Amygdala (tissue), 56 donors: ENCODE measurements around the gene CCDC88C.

ENCODE experiments used
- DNase-seq, 56 donors: peaks; one replicate each; lab custom pipeline; 2025; lab: John Stamatoyannopoulos, UW

The CCDC88C gene

DNA sequence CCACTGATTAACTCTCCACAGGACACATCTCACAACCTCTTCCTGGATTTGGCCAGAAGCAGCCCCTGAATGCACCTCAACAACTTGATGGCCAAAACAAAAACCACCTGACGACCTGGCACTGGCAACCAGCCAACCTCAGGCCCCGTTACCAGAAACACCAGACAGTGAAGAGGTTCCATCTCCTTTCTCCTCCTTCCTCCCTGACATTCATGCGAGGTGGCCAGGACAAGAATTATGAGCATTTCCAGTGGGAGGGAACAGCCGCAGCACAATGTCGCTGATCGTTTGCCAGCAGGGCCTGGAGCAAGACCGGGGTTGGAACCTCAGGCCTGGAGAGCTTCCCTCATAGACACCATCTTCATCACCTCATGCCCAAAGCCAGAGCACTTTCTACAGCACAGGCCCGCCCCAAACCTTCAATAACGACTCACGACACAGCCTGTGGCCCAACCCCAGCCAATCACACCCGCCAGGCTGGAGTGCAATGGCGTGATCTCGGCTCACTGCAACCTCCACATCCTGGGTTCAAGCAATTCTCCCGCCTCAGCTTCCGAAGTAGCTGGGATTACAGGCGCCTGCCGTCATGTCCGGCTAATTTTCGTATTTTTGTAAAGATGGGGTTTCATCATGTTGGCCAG lies 48.7 kb downstream of the CCDC88C start:
- DNase-seq, result no peak

DNA sequence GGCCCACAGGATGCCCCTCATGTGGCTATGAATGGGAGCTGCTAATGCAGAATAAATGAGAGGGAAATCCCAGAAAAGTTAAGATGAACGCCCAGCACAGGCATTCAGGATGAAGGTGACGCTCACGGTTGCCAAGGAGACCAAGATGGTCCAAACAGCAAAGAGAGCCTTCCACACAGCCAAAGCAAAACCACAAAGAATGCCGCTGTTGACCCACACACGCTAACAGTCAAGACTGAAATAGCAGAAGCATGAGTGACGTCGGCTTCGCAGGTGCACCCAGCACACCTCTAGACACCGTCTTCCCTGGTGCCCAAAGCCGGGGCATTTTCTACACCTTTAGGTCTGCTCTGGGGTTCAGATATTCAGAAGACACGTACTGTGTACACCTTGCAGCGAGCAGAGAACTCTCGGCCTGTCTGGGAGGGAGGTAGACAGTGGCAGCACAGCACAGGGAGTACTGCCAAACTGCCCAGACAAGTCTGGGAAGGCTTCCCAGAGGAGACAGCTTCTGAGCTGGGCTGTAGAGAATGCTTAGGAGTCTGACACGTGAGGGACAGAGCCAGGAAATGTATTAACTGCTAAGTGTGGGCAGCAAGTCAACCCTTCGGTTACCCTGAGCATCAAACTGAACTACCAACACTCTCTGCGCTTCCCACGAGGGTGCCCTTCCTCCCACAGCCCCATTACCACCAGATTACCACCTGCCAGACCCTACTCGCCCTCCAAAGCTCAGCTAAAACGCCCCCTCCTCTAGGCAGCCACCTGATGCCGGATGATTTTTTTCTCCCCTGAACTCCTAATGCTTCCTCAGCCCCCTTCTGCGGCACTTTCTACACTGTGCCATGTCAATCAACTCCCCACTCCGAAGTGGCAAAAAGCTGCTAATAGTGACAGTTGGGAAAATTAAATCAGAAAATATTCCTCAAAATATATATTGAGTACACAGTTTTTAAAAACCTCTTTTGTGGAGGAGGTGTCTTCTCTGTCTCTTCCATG lies 50.1 kb downstream of the CCDC88C start:
- peak in 7 of 56 donors; percentile 14 to 33 (median 21) for DNase-seq

DNA sequence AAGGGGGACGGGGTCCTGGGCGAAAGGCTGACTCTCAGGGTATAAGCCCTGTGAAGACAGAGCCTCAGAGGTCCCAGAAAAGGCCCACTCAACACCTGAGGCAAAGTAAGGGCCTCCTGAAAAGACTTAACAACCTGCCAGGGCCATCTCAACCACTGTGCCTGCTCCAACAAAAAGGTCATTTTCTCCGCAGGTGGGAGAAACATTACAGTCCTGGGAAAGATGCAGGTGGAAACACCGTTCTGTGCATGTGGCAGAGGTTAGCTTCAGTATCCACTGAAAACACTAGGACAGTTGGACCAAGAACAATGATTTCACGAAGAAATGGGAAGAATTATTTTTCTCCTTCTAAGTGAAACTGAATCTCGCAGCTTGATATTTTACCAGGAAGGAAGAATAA lies 50.9 kb downstream of the CCDC88C start:
- DNase-seq, result no peak

DNA sequence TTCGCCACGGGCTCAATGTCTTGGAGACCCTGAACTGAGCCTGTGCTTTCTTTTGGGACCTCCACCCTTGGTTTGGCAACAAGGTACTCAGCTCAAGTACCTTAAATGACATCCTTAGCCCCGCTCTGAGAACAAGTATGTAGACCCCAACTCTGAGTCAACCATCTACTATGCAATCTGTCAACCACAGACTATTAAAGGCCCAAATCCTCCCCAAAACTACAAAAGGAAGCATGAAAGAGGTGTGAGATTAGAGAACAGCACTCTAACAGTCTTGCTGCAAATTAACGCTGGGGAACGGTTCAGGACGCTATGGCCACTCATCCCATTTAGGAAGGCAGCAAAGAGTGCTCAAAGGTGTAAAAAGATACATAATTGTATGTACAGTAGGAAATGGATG lies 52.1 kb downstream of the CCDC88C start:
- no peak for DNase-seq

- DNase-seq, result no peak
Observed at GRCh38 chr14:91364524-91365270, 52.9 kb downstream of the CCDC88C start.

DNA sequence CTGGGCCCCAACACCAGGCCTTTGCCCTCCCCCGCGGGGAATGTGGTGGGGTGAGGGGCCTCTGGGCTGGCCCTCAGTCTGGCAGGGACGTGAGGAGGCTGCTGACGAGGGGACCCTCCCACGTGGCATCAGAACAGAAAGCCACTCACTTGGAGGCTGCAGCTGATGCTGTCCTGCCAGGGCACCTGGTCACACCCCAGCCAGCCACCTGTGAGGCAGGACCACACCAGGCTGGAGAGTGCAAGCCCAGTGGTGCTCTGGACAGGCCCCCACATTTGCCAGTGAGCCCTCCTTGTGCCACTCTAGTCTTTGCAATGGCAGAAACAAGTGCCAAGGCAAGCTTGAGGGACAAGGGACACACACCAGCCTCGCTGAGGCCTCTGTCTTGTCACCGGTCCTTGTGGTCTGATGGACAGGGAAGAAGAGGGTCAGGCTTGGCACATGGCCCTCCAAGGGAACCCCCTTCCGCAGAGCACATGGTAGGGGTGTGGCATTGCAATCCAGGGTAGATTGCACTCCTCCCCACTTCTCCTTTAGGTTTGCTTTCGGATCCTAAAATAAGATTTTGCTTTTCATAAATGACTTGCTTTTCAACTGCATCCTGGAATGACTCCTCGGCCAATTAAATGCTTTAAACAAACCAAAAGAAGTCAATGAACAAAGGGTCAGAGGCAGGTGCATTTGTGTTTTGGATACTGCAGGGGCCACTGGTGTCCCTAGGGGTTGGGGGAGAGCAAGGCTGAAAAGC lies 53.7 kb downstream of the CCDC88C start:
- DNase-seq, result peak in 12 of 56 donors; percentile 18 to 62 (median 34)

- DNase-seq, result no peak
Observed at GRCh38 chr14:91361233-91361811, 56.3 kb downstream of the CCDC88C start.

GRCh38 chr14:91360490-91361232 lies 57.0 kb downstream of the CCDC88C start:
- no peak for DNase-seq

DNA sequence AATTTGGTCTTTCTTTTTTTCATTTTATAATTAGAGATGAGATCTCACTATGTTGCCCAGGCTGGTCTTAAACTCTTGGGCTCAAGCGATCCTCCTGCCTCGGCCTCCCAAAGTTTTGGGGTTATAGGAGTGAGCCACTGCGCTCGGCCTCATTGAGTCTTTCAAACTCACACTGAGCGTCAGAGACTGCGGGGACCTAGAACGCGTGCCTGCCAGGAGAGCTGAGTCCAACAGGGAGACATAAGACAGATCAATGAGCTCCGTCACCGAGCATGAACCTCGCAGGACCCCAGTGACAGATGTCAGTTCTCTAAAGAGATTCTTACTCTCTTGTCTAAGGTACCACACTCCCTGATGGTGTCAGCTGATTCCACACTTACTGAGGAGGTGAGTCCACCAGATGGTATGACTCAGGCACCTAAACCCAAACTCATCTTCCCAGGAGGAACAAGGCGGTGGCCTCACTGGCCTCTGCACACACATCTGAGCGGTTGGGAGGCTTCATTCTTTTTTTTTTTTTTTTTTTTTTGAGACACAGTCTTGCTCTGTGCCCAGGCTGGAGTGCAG lies 58.9 kb downstream of the CCDC88C start:
- DNase-seq, result no peak

DNA sequence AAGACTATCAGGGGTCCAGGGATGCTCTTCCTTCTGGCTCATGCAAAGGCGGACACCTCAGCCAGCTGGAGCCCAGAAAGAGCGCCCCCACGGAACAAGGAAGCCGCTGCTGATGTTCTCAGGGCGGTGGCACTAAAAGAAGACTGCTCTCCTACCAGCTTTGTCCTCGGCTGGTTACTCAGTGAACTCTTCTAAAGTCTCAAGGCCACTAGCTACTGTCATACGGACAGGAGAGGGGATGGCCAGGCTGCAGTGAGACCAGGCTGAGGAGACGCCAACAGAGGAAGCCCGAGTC lies 59.6 kb downstream of the CCDC88C start:
- DNase-seq, result no peak

DNA sequence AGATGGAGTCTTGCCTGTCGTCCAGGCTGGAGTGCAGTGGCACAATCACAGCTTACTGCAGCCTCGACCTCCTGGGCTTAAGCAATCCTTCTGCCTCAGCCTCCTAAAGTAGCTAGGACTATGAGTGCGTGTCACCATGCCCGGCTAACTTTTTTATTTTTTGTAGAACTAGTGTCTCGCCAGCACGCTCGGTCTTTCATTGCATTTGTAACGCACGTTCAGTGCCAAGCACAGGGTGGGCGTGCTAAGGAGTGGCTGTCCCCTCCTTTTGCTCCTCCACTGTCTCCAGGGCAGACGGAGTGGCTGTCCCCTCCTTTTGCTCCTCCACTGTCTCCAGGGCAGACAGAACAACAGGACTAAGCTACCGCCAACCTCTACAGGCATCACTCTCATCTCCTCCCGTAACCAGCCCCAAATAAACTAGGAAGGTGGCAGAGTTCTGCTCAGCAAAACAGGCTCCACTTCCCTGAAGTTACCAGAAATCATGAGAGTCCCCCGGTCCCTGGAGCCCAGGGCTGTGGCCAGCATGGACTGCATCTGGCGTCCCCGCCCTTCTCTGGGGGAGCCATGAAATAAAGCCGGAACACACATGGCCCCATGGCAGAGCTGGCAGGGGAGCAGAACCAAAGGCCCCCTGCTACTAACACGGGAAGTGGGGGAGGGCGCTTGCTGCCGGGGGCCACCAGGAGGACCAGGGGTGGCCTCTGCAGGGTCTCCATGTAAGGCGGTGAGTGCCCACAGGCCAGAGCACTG lies 60.2 kb downstream of the CCDC88C start:
- no peak for DNase-seq

GRCh38 chr14:91356181-91356763 lies 61.3 kb downstream of the CCDC88C start:
- no peak for DNase-seq

DNA sequence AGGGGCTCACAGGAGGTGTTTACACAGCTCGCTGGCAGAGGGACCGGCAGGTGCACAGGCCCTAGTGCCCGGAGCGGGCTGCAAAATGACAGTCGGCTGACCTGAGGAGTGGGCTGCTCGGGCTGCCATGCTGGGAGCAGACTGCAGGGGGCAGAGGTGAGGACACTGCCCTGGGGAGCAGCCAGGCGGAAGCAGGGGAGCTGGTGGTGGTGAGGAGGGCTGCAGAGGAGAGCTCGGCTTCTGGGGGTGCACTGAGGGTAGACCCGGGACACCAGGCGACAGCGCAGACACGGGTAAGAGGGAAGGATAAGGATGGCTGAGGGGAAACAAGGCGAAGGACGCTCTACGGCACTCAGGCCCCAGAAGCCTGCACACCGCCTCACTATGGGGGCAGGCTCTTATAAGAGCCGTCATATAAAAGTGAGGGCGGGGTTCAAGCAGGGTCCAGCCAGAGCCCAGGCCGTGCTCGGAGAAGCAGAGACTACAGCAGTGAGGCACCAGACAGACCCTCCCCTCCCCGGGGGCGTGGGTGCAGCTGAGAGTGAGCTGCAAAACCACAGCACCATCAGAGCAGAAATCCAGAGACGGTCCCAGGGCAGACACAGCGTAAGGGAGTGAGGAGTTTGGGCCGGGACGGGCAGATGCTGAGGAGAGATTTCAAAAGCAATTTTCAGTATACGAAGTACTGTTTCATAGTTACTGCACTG lies 62.5 kb downstream of the CCDC88C start:
- DNase-seq, result no peak

GRCh38 chr14:91354221-91354916 lies 63.3 kb downstream of the CCDC88C start:
- DNase-seq, result peak in 3 of 56 donors; percentile 13 to 35 (median 16)

GRCh38 chr14:91352728-91353692 lies 64.6 kb downstream of the CCDC88C start:
- no peak for DNase-seq
